ENCODE measurements around the gene MGMT. TPM values are rescaled to one million over a fixed set of nuclear protein-coding genes. Genes with fewer than 3 reads are reported as not detected.

The MGMT gene
- total and polyA plus RNA-seq, 2 of the 4 experiments (the other 2 are of a cell fraction): 11.5 to 17.8 TPM

- H4K91ac ChIP-seq (ENCODE audit: insufficient read depth, low read depth, low read length): no peak overlapping the region
- no peak overlapping the region for H2BK15ac ChIP-seq (ENCODE audit: low read depth, low read length)
- no peaks in the 10 kb centered on the region for H3K36me3 ChIP-seq (ENCODE audit: control insufficient read depth, insufficient read depth, low read length)
- peaks cover 4% of the 10 kb centered on the region; the same call in 1 of the 2 replicates for H3K9me3 ChIP-seq (ENCODE audit: control insufficient read depth, insufficient read depth, low read length)
- H4K20me1 ChIP-seq (ENCODE audit: insufficient read depth, low read length): no peaks in the 10 kb centered on the region
- H4K8ac ChIP-seq (ENCODE audit: low read depth in 2 of 2, low read length in 2 of 2): no peak overlapping the region
- no peak for DNase-seq
- H2BK20ac ChIP-seq (ENCODE audit: low read depth, low read length): no peak overlapping the region
- no peak overlapping the region for H3K27ac ChIP-seq (ENCODE audit: insufficient read depth, low read length)
- no peak for TF ChIP-seq NFE2L2 (IDR thresholded peaks at IDR 0.05; ENCODE audit: low read depth, low read length)
- TF ChIP-seq CTCF (conservative IDR thresholded peaks at IDR 0.05; ENCODE audit: low read depth, low read length): no peak
- no peak for TF ChIP-seq POLR2A (IDR thresholded peaks at IDR 0.05; ENCODE audit: low read depth, low read length)
- no peak for TF ChIP-seq CEBPB (IDR thresholded peaks at IDR 0.05; ENCODE audit: low read depth, low read length)
- no peak for TF ChIP-seq USF2 (IDR thresholded peaks at IDR 0.05; ENCODE audit: low read depth, low read length)
- TF ChIP-seq RCOR1 (IDR thresholded peaks at IDR 0.05; ENCODE audit: insufficient replicate concordance, low read length): no peak
- no peak for TF ChIP-seq RFX5 (IDR thresholded peaks at IDR 0.05; ENCODE audit: low read depth, low read length)
- no peak overlapping the region for H2BK5ac ChIP-seq (ENCODE audit: low read depth, low read length, poor library complexity, severe bottlenecking)
- ATAC-seq (ENCODE audit: low read depth): no peak
- H3K18ac ChIP-seq (ENCODE audit: low read depth, low read length): no peak overlapping the region
- no peak overlapping the region for H3K4ac ChIP-seq (ENCODE audit: low read depth, low read length)
- 83% methylated on average over 3 of the region's 14 CpGs; no CpG with 5 or more reads in 1 of the 2 experiments for WGBS, 2 experiments (ENCODE audit: extremely low coverage in 2 of 2, insufficient read length in 1 of 2)
- no peak overlapping the region for H2BK120ac ChIP-seq (ENCODE audit: low read depth, low read length)
- H3K4me3 ChIP-seq (ENCODE audit: insufficient read depth, low read depth, low read length): no peak overlapping the region
- no peaks in the 10 kb centered on the region for H3K4me1 ChIP-seq (ENCODE audit: control insufficient read depth, insufficient read depth, low read length)
- no peak overlapping the region for H3K9ac ChIP-seq (ENCODE audit: low read depth, low read length)
- no peak overlapping the region for H3K56ac ChIP-seq (ENCODE audit: extremely low read depth, insufficient read depth, low read length)
- intact Hi-C loops (cut with micrococcal nuclease) (no loop called here), in situ Hi-C loops (cut with MboI; ENCODE audit: low sequenced_read_pairs) (no loop called here), dilution Hi-C loops (cut with HindIII; ENCODE audit: low sequenced_read_pairs, unreplicated experiment) (no loop called here)
- no peaks in the 10 kb centered on the region for H3K79me1 ChIP-seq (ENCODE audit: low read depth in 1 of 2, low read length in 2 of 2)
- BruUV-seq (replicated peaks): no TSS peak
- CTCF ChIA-PET: no interaction called here
- H2AK9ac ChIP-seq (replicated peaks; ENCODE audit: low read depth, low read length, poor library complexity): peak overlapping the region; percentile 52
- no peak overlapping the region for H4K5ac ChIP-seq (ENCODE audit: low read depth, low read length)
- H2AFZ ChIP-seq (replicated peaks; ENCODE audit: low read length, poor library complexity): no peak overlapping the region
- no peak overlapping the region for H2AK5ac ChIP-seq (ENCODE audit: low read depth, low read length)
- H3K14ac ChIP-seq (replicated peaks; ENCODE audit: low read depth, low read length): no peak overlapping the region
- no peak overlapping the region for H3K4me2 ChIP-seq (ENCODE audit: low read depth, low read length)
- POLR2A ChIA-PET (ENCODE audit: unreplicated experiment): interaction anchor here (0.6 kb wide), 1 partner anchor 297 kb away, joined by 3 read pairs; no protein-coding TSS in a partner anchor
- H3K9me1 ChIP-seq (ENCODE audit: insufficient read depth, low read length): no peaks in the 10 kb centered on the region
- no peaks in the 10 kb centered on the region for H3K27me3 ChIP-seq (ENCODE audit: control insufficient read depth, insufficient read depth, low read length)
- no peak overlapping the region for H3K23ac ChIP-seq (ENCODE audit: low read depth, low read length)
Measured at GRCh38 chr10:129717816-129718547, 250.9 kb downstream of the MGMT start.

Measured in IMR-90 (cell line).